ENCODE data around the gene ACTR1B.
A peak's percentile ranks its signal among the peaks of the same experiment; 100 is the strongest.
"Not testable (repeated sequence)": the region's sequence is repeated elsewhere in the genome, so short reads cannot be mapped to it uniquely, and the experiment has no call there.

Gene ACTR1B

DNA sequence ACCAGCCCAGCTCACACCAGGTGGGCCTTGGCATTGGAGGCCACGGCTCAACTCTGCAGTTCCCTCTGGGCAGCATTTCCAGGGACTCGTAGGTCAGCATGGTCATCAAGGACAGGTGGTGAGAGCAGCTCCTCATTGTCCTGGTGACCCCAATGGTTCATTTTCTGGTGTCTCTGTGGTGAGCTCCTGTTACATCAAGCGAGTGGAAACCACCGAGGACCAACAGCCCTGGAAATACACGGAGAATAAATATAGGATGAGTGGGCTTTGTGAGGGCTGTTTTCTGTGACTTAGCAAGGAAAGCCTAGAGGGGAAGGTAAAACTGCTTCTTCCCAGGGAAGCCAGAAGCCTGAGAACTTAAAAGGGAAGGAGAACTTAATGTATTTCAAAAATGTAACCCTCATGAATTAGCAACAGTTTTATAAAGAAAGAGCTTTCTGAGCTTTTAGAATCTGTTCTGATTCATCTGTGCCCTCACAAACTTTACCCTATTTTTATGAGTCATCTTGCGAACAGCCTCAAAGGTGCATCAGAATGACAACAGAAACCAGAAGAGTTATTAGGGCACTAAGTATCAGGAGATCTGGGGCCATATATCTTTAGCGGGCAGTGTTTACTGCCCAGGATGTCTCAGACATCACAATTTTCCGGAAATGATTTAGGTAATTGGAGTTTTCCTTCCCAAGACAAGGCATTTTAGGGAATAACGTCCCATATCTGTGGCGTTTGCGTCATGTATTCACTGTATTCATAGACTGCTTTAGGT lies 24.4 kb upstream of the ACTR1B start:
- no peak for DNase-seq

DNA sequence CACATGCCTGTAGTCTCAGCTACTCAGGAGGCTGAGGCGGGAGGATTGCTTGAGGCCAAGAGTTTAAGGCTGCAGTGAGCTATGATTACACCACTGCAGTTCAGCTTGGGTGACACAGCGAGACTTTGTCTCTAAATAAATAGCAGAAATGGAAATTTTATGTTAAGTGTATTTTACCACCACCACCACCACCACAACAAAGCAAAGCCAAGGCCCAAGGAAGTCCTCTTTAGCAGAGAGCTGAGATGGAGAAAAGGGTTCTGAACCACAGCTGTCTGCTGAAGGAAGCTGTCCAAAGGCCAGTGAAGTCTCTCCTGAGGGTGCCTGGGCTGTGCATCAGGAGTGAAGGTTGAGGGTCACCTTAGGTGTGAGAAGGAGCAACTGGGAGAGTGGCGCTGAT lies 23.4 kb upstream of the ACTR1B start:
- not testable (repeated sequence) for DNase-seq

GRCh38 chr2:97678298-97678697 lies 14.5 kb upstream of the ACTR1B start:
- DNase-seq: no peak

GRCh38 chr2:97677480-97677879 lies 13.6 kb upstream of the ACTR1B start:
- DNase-seq: no peak

GRCh38 chr2:97676620-97677019 lies 12.8 kb upstream of the ACTR1B start:
- no peak for DNase-seq

- no peak for DNase-seq
Observed at GRCh38 chr2:97675430-97676113, 11.7 kb upstream of the ACTR1B start.

DNA sequence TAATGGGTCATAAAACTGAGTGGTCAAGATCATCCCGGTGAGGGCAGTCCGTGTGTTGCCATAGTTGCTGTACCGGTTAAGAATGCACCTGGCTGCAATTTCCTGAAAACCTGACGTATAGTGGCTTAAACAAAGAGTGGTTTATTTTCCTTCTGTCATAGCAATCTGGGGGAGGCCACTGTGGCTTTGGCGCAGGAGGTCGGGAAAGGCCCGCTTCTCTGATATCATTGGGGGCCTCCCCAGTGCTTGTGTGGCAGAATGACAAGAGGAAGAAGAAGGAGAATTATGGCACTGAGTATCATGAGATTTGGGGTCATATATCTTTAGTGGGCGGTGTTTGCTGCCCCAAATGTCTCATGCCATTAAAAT lies 10.1 kb upstream of the ACTR1B start:
- no peak for DNase-seq

DNA sequence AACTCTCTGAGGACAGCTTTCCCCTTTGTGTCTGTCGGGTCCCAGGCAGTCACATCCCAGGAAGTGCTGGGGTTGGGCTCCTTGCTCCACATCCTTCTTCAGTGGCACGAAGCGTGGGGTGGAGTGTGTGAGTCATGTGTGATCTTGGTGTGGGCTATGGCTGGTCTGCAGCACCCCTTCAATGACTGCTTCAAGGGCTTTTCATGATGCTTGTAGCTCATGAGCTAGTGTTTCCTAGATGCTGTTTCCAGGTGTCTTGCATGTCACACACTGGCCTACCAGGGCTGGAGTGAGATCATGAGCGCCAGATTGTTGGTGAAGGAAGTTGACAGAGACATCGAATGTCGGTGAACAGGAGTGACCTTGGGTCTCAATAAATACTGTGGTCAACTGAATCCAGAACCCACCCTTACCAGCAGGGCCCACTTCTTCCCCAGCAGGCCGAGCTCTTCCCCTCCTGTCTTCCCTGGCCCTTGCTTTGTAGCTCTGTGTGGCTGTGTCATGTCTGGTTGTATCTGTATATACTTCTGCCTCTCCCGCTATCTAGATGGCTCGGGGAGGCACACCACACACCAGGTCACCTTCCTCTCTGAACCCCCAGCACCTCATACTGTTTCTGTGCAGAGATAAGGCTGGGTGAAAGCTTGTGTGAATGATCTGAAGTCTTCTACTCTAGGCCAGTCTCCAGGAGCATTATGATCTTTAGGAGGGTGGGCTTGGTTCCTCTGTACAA lies 9.5 kb upstream of the ACTR1B start:
- DNase-seq: no peak

DNA sequence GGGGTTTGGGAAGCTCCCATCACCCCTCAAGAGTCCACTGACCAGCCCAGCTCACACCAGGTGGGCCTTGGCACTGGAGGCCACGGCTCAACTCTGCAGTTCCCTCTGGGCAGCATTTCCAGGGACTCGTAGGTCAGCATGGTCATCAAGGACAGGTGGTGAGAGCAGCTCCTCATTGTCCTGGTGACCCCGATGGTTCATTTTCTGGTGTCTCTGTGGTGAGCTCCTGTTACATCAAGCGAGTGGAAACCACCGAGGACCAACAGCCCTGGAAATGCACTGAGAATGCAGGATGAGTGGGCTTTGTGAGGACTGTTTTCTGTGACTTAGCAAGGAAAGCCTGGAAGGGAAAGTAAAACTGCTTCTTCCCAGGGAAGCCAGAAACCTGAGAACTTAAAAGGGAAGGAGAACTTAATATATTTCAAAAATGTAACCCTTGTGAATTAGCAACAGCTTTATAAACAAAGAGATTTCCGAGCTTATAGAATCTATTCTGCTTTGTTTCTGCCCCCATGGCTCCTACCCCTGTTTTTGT lies 8.8 kb upstream of the ACTR1B start:
- not testable (repeated sequence) for DNase-seq

DNA sequence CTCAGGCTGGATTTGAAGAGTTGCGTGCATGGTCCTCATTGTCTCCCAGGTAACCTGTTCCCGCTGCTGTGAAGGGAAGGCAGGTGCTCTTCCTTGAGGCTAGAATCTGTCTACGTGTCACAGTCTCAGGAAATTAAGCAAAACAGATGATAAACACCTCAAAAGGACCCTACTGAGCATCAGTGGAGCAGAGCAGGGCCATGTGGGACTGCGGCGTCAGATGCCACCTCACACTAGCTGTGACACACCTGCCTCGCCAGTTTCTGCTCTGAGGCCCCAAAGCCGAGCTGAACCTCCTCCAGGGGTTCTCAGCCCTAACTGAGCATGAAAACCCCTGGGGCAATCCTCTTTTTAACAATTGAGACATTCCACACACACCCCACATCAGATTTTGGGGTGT lies 7.7 kb upstream of the ACTR1B start:
- no peak for DNase-seq

DNA sequence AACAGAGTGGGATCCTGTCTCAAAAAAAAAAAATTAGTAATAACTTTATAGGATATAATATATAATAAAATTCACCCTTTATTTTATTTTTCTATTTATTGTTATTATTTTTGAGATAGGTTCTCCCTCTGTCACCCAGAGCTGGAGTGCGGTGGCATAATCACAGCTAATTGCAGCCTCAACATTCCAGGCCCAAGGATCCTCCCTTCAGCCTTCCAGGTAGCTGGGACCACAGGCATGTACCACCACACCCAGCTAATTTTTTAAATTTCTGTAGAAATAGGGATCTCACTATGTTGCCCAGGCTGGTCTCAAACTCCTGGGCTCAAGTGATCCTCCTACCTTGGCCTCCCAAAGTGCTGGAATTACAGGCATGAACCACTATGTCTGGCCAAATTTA lies 6.6 kb upstream of the ACTR1B start:
- no peak for DNase-seq

DNA sequence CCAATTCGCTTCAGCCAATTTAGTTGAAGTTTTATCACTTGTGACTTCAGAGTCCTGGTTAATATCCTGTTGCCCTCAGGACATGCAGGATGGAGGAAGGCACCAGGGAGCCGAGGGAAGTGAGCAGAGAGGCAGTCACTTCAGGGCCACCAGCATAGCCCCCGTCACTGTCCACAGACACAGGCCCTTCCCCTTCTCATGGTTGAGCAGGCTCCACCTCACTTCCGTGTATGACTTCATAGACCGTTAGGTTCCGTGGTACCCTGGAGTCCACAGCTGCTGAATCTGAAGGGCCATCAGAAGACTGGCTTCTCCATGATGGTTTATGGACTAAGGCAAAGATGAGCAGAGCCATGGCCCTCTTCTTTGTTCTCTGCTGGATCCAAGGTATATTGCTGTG lies 5.6 kb upstream of the ACTR1B start, which contains the start of gene C2orf92:
Gene C2orf92, plus strand, starts transcription at position 266 of the 400 bp plus-strand sequence. Its CDS starts 76 bp downstream, at position 342.
- no peak for DNase-seq

GRCh38 chr2:97664636-97664970 lies 759 bp upstream of the ACTR1B start:
- no peak for DNase-seq

DNA sequence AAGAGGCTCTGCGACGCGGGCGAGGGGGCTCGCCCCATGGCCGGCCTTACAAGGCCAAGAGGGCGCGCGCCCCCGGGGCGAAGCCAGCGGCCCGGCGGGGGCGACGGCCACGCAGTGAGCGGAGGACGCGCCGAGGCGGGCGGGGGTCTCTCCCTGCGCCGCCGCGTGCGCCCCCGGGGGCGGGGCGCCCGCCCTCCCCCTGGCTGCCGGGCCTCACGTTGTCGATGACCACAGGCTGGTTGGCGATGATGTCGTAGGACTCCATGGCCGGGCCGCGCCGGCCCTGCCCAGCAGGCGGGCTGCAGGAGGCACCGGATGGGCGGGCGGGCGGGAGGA lies 250 bp downstream of the ACTR1B start:
- no peak for DNase-seq

DNA sequence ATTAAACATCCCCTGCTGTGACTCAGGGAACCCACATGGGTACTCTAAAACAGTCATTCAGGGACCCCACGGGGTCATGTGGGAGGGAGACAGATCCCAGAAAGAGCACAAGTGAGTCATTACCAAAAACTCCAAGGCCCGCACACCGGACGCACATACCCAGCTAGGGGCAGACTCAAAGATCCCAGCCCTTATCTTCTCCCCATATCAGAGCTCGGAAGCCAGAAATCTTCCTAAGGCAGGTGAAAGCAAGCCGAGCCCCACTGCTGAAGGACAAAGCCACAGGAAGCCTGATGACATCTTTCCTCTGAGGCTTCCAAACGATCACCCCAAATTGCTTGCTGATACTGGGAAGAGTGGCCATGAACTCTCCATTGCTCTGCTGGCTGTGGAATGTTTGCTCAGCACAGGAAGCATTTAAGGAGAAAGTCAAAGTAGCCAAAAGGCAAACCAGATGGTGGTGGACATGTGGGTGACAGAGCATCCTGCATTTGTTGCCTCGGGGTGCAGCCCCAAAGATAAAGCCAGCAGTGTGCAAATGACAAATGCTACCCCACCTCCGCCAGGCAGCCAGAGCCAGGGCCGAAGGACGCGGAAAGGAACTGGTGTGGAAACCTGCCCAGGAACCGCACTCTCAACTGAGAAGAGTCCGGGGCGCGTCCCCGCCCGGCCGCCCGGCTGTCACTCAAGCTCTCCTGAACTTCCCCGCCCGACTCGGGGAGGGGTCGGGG lies 784 bp downstream of the ACTR1B start:
- peak; percentile 52 for DNase-seq

DNA sequence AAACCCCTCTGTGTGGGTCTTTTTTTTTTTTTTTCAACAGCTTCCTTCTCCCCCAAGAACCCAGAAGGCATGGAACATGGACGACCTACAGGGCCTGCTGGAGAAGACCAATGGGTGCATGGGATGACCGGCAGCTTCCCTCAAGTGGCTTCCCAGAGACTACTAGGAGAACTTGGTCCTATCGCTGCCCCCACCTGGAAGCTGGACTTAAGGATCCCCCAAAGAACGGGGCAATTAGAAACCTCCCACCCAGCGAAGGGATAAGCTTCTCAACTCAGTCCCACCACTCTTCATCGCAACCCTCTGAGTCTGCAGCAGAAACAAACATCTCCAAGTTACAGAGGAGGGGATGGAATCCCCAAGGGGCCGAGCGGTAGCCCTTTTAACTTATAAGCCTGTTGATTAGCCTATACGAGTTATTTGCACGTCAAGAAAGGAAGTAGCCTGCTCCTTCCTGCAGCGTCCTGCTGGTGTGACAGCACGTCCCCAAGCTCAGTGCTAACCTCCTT lies 1.4 kb downstream of the ACTR1B start:
- DNase-seq: no peak

GRCh38 chr2:97661927-97662326 lies 1.9 kb downstream of the ACTR1B start:
- DNase-seq: no peak

DNA sequence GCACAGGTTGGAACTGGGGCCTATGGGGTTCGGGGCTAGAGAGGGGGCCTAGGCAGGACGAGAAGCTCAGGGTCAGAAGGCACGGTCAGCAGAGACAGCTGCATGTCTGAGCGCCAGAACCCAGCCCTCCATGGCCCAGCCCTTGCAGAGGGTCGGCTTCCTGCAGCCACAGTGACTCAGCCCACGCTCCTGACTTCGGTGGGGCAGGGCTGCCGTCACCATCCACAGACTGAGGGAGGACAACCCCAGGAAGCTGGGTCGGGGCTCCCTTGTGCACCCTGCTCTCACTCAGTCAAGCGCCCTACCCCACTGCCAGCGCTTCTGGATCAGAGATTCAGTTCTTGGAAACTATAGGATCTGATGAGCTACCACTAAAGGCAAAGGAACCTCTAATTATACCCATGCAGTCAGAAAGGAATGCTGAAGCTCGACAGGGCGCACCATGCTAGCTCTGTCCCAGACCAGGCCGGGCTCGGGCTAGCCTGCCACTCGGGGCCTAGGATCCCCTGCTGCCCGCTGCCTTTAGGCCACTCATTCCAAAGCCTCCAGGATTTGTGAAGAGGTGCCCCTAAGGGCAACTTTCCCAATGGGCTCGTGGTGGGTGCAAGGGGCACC lies 3.0 kb downstream of the ACTR1B start:
- DNase-seq: no peak

DNA sequence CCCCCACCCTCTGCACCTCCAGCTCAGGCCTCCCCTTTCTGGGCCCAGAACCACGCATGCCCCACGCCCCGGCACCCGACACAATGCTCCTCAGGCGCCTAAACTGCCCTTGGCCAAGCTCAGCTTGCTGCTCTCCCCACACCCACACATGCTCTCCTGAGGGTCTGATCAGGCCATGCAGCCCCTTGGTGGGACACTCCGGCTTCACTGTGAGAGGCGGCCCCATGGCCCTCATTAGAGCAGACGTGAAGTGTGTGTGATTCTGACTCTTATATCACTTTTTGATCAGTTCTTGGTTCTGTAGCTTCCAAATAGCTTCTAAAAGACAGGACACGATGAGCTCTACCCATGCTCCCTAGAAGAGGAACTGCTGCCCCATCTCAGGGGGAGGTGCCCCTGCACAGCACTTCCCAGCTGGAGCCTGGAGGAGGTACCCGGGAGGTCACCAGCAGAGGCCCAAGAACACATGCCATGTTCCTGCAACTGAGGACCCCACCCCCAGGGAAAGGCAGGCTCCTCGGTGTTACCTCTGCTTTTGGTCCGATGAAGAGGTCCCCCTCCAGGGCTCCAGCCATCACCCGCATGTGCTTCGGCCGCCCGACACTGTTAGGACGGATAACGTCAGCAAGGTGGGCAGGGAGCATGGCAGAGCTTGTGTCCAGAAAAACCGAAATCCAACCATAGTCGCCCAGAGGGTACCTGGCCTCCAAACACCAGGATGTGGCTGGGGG lies 3.6 kb downstream of the ACTR1B start:
- no peak for DNase-seq

- no peak for DNase-seq
Observed at GRCh38 chr2:97659256-97660043, 4.4 kb downstream of the ACTR1B start.

DNA sequence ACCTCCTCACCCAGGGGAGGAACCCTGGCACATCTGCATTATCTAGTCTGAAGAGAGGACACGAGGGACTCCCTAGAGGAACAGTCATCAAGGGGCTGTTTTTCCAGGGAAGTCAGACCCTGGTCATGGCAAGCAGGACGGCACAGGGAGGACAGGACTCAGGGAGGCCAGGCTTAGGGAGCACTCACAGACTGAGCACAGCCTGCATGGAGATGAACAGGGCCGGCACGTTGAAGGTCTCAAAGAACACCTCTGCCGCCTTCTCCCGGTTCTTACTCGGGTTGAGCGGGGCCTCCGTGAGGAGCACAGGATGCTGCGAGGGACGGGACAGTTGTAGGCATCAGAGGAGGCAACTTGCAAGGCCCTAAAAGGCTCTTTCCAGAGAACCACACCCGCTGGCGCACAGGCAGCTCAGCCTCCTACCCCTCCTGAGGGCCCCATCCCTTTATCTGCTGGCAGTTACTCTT lies 5.1 kb downstream of the ACTR1B start:
- no peak for DNase-seq
